Kasumi-1 (cell line): ENCODE data around the gene DOCK8.
A peak's percentile ranks its signal among the peaks of the same experiment; 100 is the strongest.

Source experiments
- DNase-seq, 2 experiments: peaks; one replicate each; lab custom pipeline; 2025; lab: John Stamatoyannopoulos, UW

The DOCK8 gene

GRCh38 chr9:459491-460444, 245.1 kb downstream of the DOCK8 start:
- no peak for DNase-seq

GRCh38 chr9:462121-462520, 247.5 kb downstream of the DOCK8 start:
- DNase-seq: no peak

GRCh38 chr9:462606-463005, 247.9 kb downstream of the DOCK8 start:
- DNase-seq: no peak

GRCh38 chr9:463455-464171, 248.9 kb downstream of the DOCK8 start:
- no peak for DNase-seq

- DNase-seq: no peak
These were observed 252.1 kb downstream of the DOCK8 start for GRCh38 chr9:466747-467146.

- DNase-seq: peak in 1 of 2 experiments; percentile 2
These were observed 254.2 kb downstream of the DOCK8 start for GRCh38 chr9:468766-469426.

GRCh38 chr9:469672-470551, 255.2 kb downstream of the DOCK8 start:
- peak; percentile 41 to 47 for DNase-seq

GRCh38 chr9:470552-471194, 256.0 kb downstream of the DOCK8 start:
- DNase-seq: no peak

GRCh38 chr9:471320-471719, 256.7 kb downstream of the DOCK8 start:
- DNase-seq: no peak

GRCh38 chr9:472479-473075, 257.9 kb downstream of the DOCK8 start:
- no peak for DNase-seq

GRCh38 chr9:477193-477592, 262.5 kb downstream of the DOCK8 start:
- DNase-seq: no peak

GRCh38 chr9:479304-479970, 264.8 kb downstream of the DOCK8 start:
- no peak for DNase-seq

- no peak for DNase-seq
These were observed 265.3 kb downstream of the DOCK8 start for GRCh38 chr9:479971-480350.

GRCh38 chr9:482739-483138, 268.1 kb downstream of the DOCK8 start:
- no peak for DNase-seq

- no peak for DNase-seq
These were observed 271.5 kb downstream of the DOCK8 start for GRCh38 chr9:486156-486555.

- DNase-seq: no peak
These were observed 272.8 kb downstream of the DOCK8 start for GRCh38 chr9:487429-487828.

- DNase-seq: no peak
These were observed 273.8 kb downstream of the DOCK8 start for GRCh38 chr9:488448-488847.

GRCh38 chr9:489198-490197, 274.8 kb downstream of the DOCK8 start:
- DNase-seq: no peak

- no peak for DNase-seq
These were observed 280.1 kb downstream of the DOCK8 start for GRCh38 chr9:494764-495163.
